T-helper 2 cell treated with Interferon-gamma antibody and Interleukin-4, amounts not matched to agents 5 μg/mL and 100 μg/mL, for 36 hours (primary cell): Measurements from ENCODE around the gene LRPAP1.

Experiments
- DNase-seq: peaks from one replicate; pipeline ENCODE4 v3.0.0; 2021; ENCODE audit warnings: low spot score
- H3K27ac Mint-ChIP-seq: one replicate; pipeline ENCODE4 v1.8.0; 2021; ENCODE audit warnings: mild to moderate bottlenecking, mixed read lengths
- H3K27me3 Mint-ChIP-seq: one replicate; pipeline ENCODE4 v1.8.0; 2021; ENCODE audit warnings: low read depth, mixed read lengths
- H3K36me3 Mint-ChIP-seq: one replicate; pipeline ENCODE4 v1.8.0; 2021; ENCODE audit warnings: low read depth, mixed read lengths
- H3K4me1 Mint-ChIP-seq: one replicate; pipeline ENCODE4 v1.8.0; 2021; ENCODE audit warnings: low read depth, mixed read lengths
- H3K4me3 Mint-ChIP-seq: one replicate; pipeline ENCODE4 v1.8.0; 2022; ENCODE audit warnings: mild to moderate bottlenecking, moderate library complexity, mixed read lengths
- H3K9me3 Mint-ChIP-seq: one replicate; pipeline ENCODE4 v1.8.0; 2021; ENCODE audit warnings: mixed read lengths

The LRPAP1 gene

DNA sequence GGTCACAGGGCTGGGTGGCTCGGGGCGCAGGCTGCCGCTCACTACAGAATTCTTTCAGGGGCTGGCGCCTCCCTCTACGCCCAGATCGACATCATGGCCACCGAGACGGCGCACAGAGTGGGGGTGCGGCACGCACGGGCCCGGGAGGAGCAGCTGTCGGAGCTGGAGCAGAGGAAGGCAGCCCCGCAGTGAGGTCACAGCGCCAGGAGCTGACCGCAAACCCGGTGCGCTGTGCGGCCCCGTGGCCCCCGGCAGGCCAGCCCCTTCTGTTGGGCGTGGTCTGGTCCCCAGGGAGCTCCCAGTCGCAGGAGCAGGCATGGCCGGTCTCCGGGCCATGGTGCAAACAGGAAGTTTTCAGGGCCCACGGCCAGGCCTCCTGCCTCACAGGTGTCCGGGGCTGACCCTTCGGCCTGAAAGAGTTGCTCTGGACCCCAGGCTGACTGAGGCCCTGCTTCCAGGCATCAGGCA, 31.6 kb downstream of the LRPAP1 start:
- DNase-seq: no peak
- H3K4me3 Mint-ChIP-seq: no peak overlapping the region
- no peaks in the 10 kb centered on the region for H3K9me3 Mint-ChIP-seq
- peaks cover 8% of the 10 kb centered on the region for H3K36me3 Mint-ChIP-seq
- H3K27me3 Mint-ChIP-seq: no peaks in the 10 kb centered on the region
- peaks cover 4% of the 10 kb centered on the region for H3K4me1 Mint-ChIP-seq
- H3K27ac Mint-ChIP-seq: no peak overlapping the region

DNA sequence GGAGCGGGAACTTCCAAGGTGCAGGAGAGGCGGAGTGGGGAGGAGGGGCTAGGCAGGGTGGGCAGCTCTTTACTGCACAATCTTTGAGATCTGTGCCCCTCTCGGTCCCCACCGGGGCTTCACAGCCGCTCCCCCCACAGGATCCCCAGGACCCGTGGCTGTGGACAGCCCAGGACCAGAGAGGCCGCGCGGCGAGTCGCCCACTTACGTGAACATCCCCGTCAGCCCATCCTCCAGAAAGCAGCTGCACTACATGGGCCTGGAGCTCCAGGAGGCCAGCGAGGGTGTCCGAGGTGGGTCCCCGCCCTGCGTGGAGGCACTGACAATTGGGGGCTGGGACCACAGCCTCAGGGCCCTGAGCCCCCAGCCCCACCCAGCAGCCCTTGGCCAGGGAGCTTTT, 32.1 kb downstream of the LRPAP1 start:
- no peaks in the 10 kb centered on the region for H3K27me3 Mint-ChIP-seq
- H3K9me3 Mint-ChIP-seq: no peaks in the 10 kb centered on the region
- no peak overlapping the region for H3K4me3 Mint-ChIP-seq
- no peak for DNase-seq
- peaks cover 4% of the 10 kb centered on the region for H3K4me1 Mint-ChIP-seq
- no peak overlapping the region for H3K27ac Mint-ChIP-seq
- peaks cover 8% of the 10 kb centered on the region for H3K36me3 Mint-ChIP-seq

DNA sequence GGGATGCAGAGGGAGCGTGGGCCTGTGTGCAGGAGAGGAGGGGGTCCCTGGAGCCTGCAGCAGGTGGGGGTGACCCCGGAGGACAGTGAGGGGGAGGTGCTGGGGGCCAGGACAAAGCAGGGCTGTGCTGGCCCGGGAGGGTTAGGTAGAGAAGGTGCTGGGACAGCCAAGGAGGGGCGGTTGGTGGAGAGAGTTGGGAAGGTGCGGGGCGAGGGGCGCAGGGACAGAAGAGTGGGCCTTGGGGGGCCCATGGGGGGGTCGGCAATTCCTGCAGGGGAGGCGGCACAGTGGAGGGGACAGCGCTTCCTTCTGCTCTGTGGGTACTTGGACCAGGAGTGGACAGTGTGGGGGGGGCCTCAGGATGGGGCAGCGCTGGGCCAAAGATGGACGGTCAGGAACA, 32.5 kb downstream of the LRPAP1 start:
- no peak overlapping the region for H3K4me3 Mint-ChIP-seq
- H3K36me3 Mint-ChIP-seq: peaks cover 7% of the 10 kb centered on the region
- DNase-seq: no peak
- H3K27me3 Mint-ChIP-seq: no peaks in the 10 kb centered on the region
- no peak overlapping the region for H3K27ac Mint-ChIP-seq
- no peaks in the 10 kb centered on the region for H3K9me3 Mint-ChIP-seq
- peaks cover 4% of the 10 kb centered on the region for H3K4me1 Mint-ChIP-seq

DNA sequence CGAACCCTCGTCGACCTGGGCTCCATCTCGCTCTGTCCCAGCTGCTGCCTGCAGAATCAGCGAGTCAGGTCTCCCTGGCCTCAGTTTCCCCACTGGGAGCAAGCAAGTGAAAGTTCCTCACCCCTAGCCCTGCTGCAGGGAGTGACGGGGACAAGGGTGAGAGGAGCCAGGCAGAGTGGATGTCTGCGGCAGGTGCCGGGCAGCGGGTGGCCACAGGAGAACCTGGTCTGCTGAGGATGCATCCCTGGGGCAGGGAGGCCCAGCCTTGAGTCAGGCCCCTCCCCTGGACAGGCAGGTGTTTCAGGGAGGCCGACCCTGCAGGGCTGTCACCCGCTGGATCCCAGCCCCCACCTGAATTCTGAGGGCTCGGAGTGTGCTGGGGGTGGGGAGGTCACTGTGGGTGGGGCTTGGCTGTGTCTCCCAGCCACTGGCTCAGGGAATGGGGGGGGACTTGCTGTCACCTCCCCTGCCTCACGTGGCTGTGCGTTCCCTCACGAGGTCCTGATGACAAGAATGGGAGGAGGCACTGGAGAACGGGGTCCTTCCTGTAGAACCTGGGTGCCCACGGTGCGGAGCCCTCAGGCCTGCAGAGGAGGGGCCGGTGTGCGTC, 33.2 kb downstream of the LRPAP1 start:
- Mint-ChIP-seq H3K4me1 (peaks cover 4% of the 10 kb centered on the region), H3K4me3 (no peak overlapping the region), H3K27ac (no peak overlapping the region), H3K36me3 (peaks cover 5% of the 10 kb centered on the region), H3K9me3 (no peaks in the 10 kb centered on the region), H3K27me3 (no peaks in the 10 kb centered on the region)
- no peak for DNase-seq

DNA sequence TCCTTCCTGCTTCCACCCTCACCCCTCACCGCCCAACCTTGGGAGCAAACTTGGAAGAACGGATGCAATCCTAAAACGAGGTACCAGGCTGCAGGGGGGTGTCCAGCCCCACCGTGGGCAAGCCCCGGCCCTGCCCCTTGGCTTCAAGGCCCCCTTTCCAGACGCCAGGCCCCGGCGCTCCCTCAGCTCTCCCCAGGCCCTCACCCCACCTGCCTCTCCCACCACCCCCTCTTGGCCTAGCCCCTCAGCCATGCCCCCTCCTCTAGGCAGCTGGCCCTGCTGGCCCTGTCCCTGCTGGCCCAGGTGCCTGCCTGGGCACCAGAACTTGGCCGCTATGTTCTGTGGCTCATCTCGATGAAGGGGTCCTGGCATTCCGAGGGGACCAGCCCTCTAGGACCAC, 33.8 kb downstream of the LRPAP1 start:
- Mint-ChIP-seq H3K4me1 (peaks cover 1% of the 10 kb centered on the region), H3K4me3 (no peak overlapping the region), H3K27ac (no peak overlapping the region), H3K36me3 (peaks cover 2% of the 10 kb centered on the region), H3K27me3 (no peaks in the 10 kb centered on the region), H3K9me3 (no peaks in the 10 kb centered on the region)
- no peak for DNase-seq

DNA sequence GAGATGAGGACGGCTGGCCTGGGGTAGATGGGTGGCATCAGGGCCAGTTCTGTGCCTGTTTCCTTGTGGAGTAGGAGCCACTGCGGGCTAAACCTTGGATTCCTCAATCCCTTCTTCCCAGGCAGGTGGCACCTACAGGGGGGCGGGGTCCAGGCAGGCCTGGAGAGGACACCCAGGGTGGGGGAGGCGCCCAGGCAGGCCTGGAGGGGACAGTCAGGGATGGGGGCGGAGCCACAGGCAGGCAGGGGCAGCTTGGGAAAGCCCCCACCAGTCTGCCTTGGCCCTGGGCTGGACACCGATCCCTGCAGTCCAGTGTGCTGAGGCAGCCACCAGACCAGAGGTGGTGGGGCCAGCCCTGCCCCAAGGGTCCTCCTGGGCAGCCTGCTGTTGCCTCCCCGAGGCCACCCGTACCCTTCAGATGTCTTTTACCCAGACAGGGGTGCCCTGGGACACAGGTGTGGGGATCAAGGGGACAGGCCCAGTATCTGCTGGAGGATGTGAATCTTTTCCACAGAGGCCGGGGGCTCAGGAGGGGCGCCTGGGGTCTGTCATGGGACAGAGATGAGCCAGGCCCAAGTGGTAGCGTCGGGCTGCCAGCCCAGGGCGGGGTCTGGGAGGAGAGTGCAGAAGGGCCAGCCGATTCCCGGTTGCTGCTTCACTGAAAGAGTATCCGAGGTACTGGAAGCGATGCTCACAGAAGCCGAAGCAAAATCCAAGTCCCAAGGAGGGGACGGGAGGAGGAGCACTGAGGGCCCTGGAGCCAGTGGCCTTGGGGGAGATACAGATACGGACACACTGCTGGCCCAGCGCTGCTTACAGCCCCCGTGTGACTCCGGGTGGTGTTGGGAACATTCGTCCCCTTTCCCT, 34.5 kb downstream of the LRPAP1 start:
- no peak for DNase-seq
- no peaks in the 10 kb centered on the region for H3K4me1 Mint-ChIP-seq
- no peaks in the 10 kb centered on the region for H3K36me3 Mint-ChIP-seq
- H3K4me3 Mint-ChIP-seq: no peak overlapping the region
- no peak overlapping the region for H3K27ac Mint-ChIP-seq
- H3K9me3 Mint-ChIP-seq: no peaks in the 10 kb centered on the region
- H3K27me3 Mint-ChIP-seq: no peaks in the 10 kb centered on the region

DNA sequence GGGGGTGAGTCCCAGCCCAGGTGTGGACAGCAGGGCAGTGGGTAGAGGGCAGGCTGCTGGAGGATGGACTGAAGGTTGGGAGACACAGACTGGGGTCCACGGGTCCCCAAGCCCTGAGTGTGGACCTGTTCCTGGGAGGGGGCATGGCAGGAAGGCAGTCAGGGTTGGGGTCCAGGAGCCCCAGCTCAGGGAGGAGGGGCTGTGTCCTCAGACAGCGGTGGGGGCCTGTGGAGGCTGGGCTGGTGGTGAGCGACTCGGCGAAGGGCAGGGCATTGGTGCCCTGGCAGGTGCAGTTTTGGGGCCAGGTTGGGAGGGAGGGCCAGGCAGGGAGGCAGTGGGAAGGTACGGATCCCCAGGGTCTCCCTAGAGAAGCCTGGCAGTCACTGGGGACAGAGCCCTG, 35.1 kb downstream of the LRPAP1 start:
- DNase-seq: no peak
- H3K27ac Mint-ChIP-seq: no peak overlapping the region
- H3K9me3 Mint-ChIP-seq: no peaks in the 10 kb centered on the region
- H3K4me1 Mint-ChIP-seq: no peaks in the 10 kb centered on the region
- no peak overlapping the region for H3K4me3 Mint-ChIP-seq
- no peaks in the 10 kb centered on the region for H3K36me3 Mint-ChIP-seq
- H3K27me3 Mint-ChIP-seq: no peaks in the 10 kb centered on the region

DNA sequence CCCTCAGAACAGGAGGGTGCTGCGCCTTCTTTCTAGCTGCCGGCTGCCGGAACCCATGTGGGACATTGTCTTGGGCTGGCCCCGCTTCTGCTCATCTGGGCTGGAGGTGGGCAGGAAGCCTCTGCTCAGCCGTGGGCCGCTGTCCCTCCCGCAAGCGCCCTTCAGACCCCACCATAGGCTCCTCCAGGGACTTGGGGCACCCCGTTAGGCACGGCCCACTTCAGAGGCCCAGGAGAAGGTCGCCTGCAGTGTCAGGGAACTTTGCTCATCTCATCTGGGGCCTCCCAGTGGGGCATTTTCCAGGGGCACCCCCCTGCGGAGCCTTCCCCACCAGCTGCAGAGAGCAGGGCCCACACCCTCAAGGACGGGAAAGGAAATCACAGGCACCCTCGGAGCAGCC, 36.2 kb downstream of the LRPAP1 start:
- DNase-seq: no peak
- H3K4me3 Mint-ChIP-seq: no peak overlapping the region
- H3K27ac Mint-ChIP-seq: no peak overlapping the region
- H3K36me3 Mint-ChIP-seq: no peaks in the 10 kb centered on the region
- H3K9me3 Mint-ChIP-seq: no peaks in the 10 kb centered on the region
- H3K4me1 Mint-ChIP-seq: no peaks in the 10 kb centered on the region
- peaks cover 5% of the 10 kb centered on the region for H3K27me3 Mint-ChIP-seq

DNA sequence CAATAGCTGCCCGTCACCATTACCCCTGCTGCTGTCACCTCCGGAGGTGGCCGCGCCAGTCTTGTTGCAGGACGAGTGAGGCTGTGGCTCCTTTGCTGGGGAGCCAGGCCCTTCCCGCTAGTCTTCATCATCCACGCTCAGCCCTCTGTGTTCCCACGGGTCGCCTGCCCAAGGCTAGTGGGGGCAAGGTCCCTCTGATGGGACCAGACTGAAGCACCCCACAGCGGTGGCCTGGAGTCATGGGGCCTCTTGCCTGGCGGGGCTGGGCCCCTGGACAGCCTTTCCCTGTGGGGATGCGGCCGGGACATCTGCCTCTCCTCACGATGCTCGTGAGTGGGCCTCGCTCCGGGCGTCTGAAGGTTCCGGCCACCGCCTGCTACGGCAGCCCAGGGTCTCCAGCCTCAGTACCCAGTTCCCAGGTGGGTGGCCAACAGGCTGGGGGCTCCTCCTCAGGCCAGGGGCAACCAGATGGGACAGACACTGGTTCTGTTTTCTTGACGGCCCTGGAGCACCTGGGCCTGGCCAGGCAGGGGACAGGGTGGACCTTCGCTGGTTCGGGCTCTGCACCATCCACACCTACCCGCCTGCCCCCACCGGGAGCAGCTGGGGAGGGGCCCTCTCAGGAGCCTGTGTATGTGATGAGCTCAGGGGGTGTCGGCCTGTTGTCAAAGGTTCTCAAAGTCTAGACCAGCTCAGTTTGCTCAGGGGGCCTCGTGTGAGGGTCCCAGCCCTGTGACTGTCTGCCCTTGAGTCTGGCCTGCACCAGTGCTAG, 36.8 kb downstream of the LRPAP1 start:
- no peak overlapping the region for H3K27ac Mint-ChIP-seq

DNA sequence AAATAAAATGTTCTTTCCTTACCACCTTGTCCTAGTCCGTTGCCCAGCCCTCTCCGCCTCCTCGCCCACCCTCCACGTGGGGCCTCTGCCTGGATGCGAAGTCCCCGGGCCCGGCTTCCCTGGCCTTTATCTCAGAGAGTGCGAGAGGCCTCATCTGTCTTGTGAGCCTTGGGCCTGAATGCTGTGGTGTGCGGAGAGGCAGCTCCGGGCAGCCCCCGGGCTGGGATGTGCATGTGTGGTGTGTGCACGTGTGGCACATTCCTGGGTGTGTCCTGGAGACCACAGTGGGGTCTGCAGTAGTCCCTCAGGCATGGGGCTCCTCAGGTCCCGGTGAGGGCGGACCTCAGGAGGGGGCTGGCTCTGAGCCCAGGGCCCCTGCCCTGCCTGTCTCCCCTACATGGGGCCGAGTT, 37.8 kb downstream of the LRPAP1 start:
- Mint-ChIP-seq H3K4me1 (no peaks in the 10 kb centered on the region), H3K4me3 (no peak overlapping the region), H3K27ac (no peak overlapping the region), H3K9me3 (no peaks in the 10 kb centered on the region), H3K36me3 (no peaks in the 10 kb centered on the region), H3K27me3 (peaks cover 7% of the 10 kb centered on the region)
- no peak for DNase-seq

More for the DNA sequence above, 36.8 kb downstream of the LRPAP1 start:
- no peaks in the 10 kb centered on the region for H3K4me1 Mint-ChIP-seq
- H3K36me3 Mint-ChIP-seq: no peaks in the 10 kb centered on the region
- no peak for DNase-seq
- no peak overlapping the region for H3K4me3 Mint-ChIP-seq
- peaks cover 7% of the 10 kb centered on the region for H3K27me3 Mint-ChIP-seq
- H3K9me3 Mint-ChIP-seq: no peaks in the 10 kb centered on the region

DNA sequence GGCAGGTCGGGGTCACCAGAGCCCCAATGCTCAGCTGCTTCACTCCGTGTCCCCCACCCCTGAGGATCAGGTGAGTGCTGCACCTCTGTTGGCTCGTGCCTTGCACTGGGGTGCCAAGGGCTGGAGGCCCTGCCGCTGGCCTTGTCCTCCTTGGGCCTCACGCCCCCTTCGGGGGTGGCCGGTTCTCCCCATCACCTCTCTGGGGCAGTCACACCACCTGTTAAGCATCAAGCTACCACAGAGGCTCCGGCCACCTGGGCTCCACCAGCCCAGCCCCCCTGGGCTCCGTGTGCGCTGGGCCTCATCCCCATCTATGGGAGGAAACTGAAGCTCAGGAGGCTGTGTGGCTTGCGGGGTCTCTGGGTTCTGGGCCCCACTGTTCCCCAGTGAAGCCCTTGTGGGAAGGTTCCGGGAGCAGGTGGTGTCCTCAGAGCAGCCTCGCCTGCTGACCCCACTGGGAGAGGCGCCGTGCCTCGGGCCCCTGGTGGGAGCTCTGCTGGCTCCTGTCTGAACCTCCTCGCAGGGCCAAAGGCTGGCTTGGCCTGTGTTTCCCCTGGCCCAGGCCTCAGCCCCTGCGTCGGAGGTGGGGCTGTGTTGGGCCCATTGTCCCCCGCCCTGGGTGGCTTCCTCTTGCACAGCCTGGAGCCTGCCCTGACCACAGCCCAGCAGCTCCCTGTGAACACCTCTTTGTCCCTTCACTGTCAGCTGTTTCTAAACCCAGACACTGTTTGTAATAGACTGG, 38.3 kb downstream of the LRPAP1 start:
- peaks cover 7% of the 10 kb centered on the region for H3K27me3 Mint-ChIP-seq
- no peak overlapping the region for H3K4me3 Mint-ChIP-seq
- DNase-seq: no peak
- H3K36me3 Mint-ChIP-seq: no peaks in the 10 kb centered on the region
- H3K27ac Mint-ChIP-seq: no peak overlapping the region
- no peaks in the 10 kb centered on the region for H3K4me1 Mint-ChIP-seq
- no peaks in the 10 kb centered on the region for H3K9me3 Mint-ChIP-seq

DNA sequence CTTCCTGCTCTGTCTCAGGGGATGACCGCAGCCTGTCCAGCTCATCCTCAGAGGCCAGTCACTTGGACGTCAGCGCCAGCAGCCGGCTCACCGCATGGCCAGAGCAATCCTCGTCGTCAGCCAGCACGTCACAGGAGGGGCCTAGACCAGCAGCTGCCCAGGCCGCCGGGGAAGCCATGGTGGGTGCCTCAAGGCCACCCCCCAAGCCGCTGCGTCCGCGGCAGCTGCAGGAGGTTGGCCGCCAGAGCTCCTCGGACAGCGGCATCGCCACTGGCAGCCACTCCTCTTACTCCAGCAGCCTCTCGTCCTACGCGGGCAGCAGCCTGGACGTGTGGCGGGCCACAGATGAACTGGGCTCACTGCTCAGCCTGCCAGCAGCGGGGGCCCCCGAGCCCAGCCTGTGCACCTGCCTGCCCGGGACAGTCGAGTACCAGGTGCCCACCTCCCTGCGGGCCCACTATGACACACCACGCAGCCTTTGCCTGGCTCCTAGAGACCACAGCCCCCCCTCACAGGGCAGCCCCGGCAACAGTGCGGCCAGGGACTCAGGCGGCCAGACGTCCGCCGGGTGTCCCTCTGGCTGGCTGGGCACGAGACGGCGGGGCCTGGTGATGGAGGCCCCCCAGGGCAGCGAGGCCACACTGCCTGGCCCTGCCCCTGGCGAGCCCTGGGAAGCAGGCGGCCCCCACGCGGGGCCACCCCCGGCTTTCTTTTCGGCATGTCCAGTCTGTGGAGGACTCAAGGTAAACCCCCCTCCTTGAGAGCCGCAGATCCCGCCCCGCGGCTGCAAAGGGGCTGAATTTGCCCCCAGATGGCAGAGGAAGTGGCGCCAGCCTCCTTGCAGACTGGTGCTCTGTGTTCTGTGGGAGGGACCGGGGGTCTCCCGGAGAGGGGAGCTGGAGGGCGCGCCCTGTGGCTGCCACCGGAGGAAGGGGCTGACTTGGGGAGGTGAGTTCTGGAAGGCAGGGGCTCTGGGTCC, 39.2 kb downstream of the LRPAP1 start:
- Mint-ChIP-seq H3K4me1 (no peaks in the 10 kb centered on the region), H3K27me3 (peaks cover 7% of the 10 kb centered on the region), H3K9me3 (no peaks in the 10 kb centered on the region)

More for the DNA sequence above, 39.2 kb downstream of the LRPAP1 start:
- H3K4me3 Mint-ChIP-seq: no peak overlapping the region
- no peak for DNase-seq
- no peaks in the 10 kb centered on the region for H3K36me3 Mint-ChIP-seq
- no peak overlapping the region for H3K27ac Mint-ChIP-seq
